Uterus (tissue), 2 donors: ENCODE measurements around the gene MYMX.

Experiments used
- CTCF ChIP-seq, 4 experiments: fragments of 200-600 bp in 2 of 4; fragments of 450-650 bp in 2 of 4; sonication (generic) in 2 of 4; IDR thresholded peaks; one replicate each; pipeline ENCODE4 v1.5.1; 2016 to 2019; ENCODE audit warnings: antibody characterized with exemption in 4 of 4, mild to moderate bottlenecking in 2 of 4, moderate library complexity in 1 of 4
- POLR2A ChIP-seq, 2 donors: fragments of 450-650 bp; IDR thresholded peaks; one replicate each; pipeline ENCODE4 v1.6.1; 2016; ENCODE audit warnings: antibody characterized with exemption in 2 of 2, mild to moderate bottlenecking in 1 of 2, moderate library complexity in 1 of 2

DNA sequence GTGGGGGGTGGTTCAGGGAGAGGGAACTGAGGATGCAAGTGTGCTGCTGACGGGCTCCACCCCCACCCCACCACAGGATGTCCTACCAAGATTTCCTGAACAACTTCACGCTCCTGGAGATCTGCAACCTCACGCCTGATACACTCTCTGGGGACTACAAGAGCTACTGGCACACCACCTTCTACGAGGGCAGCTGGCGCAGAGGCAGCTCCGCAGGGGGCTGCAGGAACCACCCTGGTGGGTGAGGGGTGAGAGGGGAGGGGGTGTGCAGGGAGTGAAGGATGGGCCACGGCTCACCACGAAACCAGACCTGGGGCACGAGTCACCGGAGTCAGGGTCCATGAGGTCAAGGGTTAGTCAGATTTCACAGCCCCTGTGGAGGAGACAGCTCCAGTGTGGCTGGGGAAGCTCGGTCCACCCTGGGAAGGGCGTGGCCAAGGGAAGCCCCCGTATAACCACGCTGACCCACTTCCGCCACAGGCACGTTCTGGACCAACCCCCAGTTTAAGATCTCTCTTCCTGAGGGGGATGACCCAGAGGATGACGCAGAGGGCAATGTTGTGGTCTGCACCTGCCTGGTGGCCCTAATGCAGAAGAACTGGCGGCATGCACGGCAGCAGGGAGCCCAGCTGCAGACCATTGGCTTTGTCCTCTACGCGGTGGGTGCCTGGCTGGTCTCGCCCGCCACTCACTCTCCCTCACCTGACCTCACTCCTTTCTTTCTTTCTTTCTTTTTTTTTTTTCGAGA lies 39.8 kb upstream of the MYMX start:
- TF ChIP-seq POLR2A (IDR thresholded peaks at IDR 0.05): no peak
- no peak for TF ChIP-seq CTCF (IDR thresholded peaks at IDR 0.05)
